Endothelial cell of umbilical vein (primary cell): ENCODE data around the gene PTTG1IP2.

Experiments
- POLR2A ChIP-seq: IDR thresholded peaks from 2 replicates; pipeline ENCODE4 v1.6.1; 2012; ENCODE audit warnings: low read depth, mild to moderate bottlenecking, control low read depth, low read length
- POLR2AphosphoS5 ChIP-seq: IDR thresholded peaks from 2 replicates; pipeline ENCODE4 v1.6.1; 2012; ENCODE audit warnings: low read depth, mild to moderate bottlenecking, control low read depth, low read length, moderate library complexity; ENCODE audit not compliant: insufficient read depth
- TF ChIP-seq, protein P1 (sequence below), 2 donors: IDR thresholded peaks; 1 replicate in 1 of 2; 2 replicates in 1 of 2; pipeline ENCODE4 v1.5.1; 2011; ENCODE audit warnings: low read length in 2 of 2, mild to moderate bottlenecking in 2 of 2, moderate library complexity in 2 of 2, control low read depth in 1 of 2, inconsistent platforms in 1 of 2, low read depth in 1 of 2; ENCODE audit not compliant: insufficient read depth in 1 of 2; ENCODE audit errors: extremely low read depth in 1 of 2

DNA sequence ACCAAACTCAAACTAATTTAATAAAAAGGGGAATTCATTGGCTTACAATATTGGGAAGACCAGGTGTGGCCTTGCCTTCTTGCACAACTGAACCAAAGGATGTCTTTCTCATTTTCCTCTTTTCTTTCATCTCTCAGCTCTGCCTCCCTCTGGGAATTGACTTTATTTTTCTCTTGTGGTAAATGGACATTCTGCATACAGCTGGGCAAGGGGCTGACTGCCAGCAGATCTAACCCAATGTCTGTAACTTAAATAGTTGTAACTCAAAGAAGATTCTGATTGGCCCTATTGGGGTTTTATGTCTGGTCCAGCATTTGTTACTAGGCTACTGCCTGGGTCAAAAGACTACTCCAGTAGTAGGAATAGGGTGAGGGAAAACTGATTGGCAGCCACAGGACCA, 15.3 kb downstream of the PTTG1IP2 start:
- TF ChIP-seq, protein P1, sequence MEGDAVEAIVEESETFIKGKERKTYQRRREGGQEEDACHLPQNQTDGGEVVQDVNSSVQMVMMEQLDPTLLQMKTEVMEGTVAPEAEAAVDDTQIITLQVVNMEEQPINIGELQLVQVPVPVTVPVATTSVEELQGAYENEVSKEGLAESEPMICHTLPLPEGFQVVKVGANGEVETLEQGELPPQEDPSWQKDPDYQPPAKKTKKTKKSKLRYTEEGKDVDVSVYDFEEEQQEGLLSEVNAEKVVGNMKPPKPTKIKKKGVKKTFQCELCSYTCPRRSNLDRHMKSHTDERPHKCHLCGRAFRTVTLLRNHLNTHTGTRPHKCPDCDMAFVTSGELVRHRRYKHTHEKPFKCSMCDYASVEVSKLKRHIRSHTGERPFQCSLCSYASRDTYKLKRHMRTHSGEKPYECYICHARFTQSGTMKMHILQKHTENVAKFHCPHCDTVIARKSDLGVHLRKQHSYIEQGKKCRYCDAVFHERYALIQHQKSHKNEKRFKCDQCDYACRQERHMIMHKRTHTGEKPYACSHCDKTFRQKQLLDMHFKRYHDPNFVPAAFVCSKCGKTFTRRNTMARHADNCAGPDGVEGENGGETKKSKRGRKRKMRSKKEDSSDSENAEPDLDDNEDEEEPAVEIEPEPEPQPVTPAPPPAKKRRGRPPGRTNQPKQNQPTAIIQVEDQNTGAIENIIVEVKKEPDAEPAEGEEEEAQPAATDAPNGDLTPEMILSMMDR (IDR thresholded peaks at IDR 0.05; ENCODE audit: extremely low read depth in 1 of 2, insufficient read depth in 1 of 2, low read depth in 1 of 2, low read length in 2 of 2): no peak
- TF ChIP-seq POLR2AphosphoS5 (no peak), POLR2A (no peak)
